ENCODE data around the gene MRM3.

- TF ChIP-seq CTCF (IDR thresholded peaks at IDR 0.05) (no peak), POLR2AphosphoS5 (IDR thresholded peaks at IDR 0.05; ENCODE audit: insufficient read depth in 1 of 2, low read depth in 1 of 2) (no peak), POLR2A (IDR thresholded peaks at IDR 0.05) (no peak)
These were observed 48.4 kb upstream of the MRM3 start for GRCh38 chr17:733743-734142.
